Neural progenitor cell (in vitro differentiated cells): ENCODE data around the gene SPATA21.

Source experiments
- CTCF ChIP-seq: fragments of 200-600 bp; sonication (generic); IDR thresholded peaks from 2 replicates; pipeline ENCODE4 v1.5.1; 2017; ENCODE audit warnings: antibody characterized with exemption, mild to moderate bottlenecking
- EZH2 ChIP-seq: fragments of 200-600 bp; sonication (generic); IDR thresholded peaks from 2 replicates; pipeline ENCODE4 v1.6.1; 2017; ENCODE audit warnings: antibody characterized with exemption, mild to moderate bottlenecking, moderate library complexity

- no peak for TF ChIP-seq CTCF
- no peak for TF ChIP-seq EZH2
Measured at GRCh38 chr1:16449666-16450065, 12.4 kb upstream of the SPATA21 start.
